Stimulated activated naive B cell treated with anti-CD40 and anti-IgM and Interleukin-4, amounts not matched to agents 10 μg/mL and 1 μg/mL and 100 μg/mL, for 72 hours (primary cell): Measurements from ENCODE around the gene RFX2.
"Not testable (repeated sequence)": the region's sequence is repeated elsewhere in the genome, so short reads cannot be mapped to it uniquely, and the experiment has no call there.

Source experiments
- ATAC-seq, 2 donors: fragments of 150-1000 bp; cut with Tn5 transposase; replicated peaks; 2 replicates each; pipeline ENCODE4 v1.10.0; 2021; ENCODE audit warnings: moderate library complexity in 1 of 2
- DNase-seq: peaks from one replicate; pipeline ENCODE4 v3.0.0; 2021
- H3K27ac Mint-ChIP-seq: one replicate; pipeline ENCODE4 v1.8.0; 2022; ENCODE audit warnings: mild to moderate bottlenecking, mixed read lengths
- H3K27me3 Mint-ChIP-seq, 2 donors: one replicate each; pipeline ENCODE4 v1.8.0; 2022; ENCODE audit warnings: mixed read lengths in 2 of 2
- H3K36me3 Mint-ChIP-seq, 2 donors: one replicate each; pipeline ENCODE4 v1.8.0; 2022; ENCODE audit warnings: mixed read lengths in 2 of 2, mild to moderate bottlenecking in 1 of 2
- H3K4me1 Mint-ChIP-seq, 2 donors: one replicate each; pipeline ENCODE4 v1.8.0; 2022; ENCODE audit warnings: mixed read lengths in 2 of 2, mild to moderate bottlenecking in 1 of 2
- H3K4me3 Mint-ChIP-seq, 2 donors: one replicate each; pipeline ENCODE4 v1.8.0; 2022; ENCODE audit warnings: mild to moderate bottlenecking in 2 of 2, mixed read lengths in 2 of 2, moderate library complexity in 1 of 2
- H3K9me3 Mint-ChIP-seq, 2 donors: one replicate each; pipeline ENCODE4 v1.8.0; 2022; ENCODE audit warnings: mixed read lengths in 2 of 2, mild to moderate bottlenecking in 1 of 2

The RFX2 gene

GRCh38 chr19:6006070-6006446, 104.2 kb downstream of the RFX2 start:
- not testable (repeated sequence) for H3K36me3 Mint-ChIP-seq, H3K9me3 Mint-ChIP-seq, H3K27me3 Mint-ChIP-seq, H3K4me1 Mint-ChIP-seq, H3K27ac Mint-ChIP-seq, DNase-seq, H3K4me3 Mint-ChIP-seq, ATAC-seq

- no peak for ATAC-seq
- H3K9me3 Mint-ChIP-seq, result peaks cover 1 to 4% of the 10 kb centered on the region in 2 donors
Observed at GRCh38 chr19:6005321-6006069, 104.8 kb downstream of the RFX2 start.

DNA sequence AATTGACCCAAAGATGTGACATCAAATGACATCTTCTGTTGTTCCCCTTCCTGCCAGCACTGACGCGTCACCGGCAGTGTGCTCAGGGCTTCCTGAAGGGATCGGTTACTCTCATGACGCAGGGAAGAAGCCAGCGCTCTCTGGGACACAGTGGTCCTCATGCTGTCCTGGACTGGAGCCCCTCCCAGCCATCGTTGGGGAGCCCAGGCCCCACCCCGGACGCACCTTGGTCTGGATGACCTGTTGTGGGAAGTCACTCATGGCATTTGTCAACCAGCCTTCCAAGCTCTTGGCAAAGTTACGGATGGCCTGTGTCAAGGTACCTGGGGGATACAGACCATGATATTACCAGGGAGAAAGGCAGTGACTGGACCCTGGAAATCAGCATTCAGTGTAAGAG, 106.3 kb downstream of the RFX2 start:
- H3K4me3 Mint-ChIP-seq, result no peak overlapping the region
- H3K36me3 Mint-ChIP-seq, result peaks cover 6 to 16% of the 10 kb centered on the region in 2 donors
- no peaks in the 10 kb centered on the region for H3K4me1 Mint-ChIP-seq
- H3K9me3 Mint-ChIP-seq, result peaks cover 6 to 8% of the 10 kb centered on the region in 2 donors
- H3K27ac Mint-ChIP-seq, result no peak overlapping the region
- DNase-seq (no peak), ATAC-seq (no peak)
- H3K27me3 Mint-ChIP-seq, result no peaks in the 10 kb centered on the region

More at GRCh38 chr19:6005321-6006069, 104.8 kb downstream of the RFX2 start:
- Mint-ChIP-seq H3K27me3 (no peaks in the 10 kb centered on the region), H3K36me3 (peaks cover 2 to 9% of the 10 kb centered on the region in 2 donors), H3K4me3 (no peak overlapping the region), H3K4me1 (no peaks in the 10 kb centered on the region), H3K27ac (no peak overlapping the region)
- DNase-seq, result no peak

- Mint-ChIP-seq H3K27ac (no peak overlapping the region), H3K4me3 (no peak overlapping the region), H3K4me1 (no peaks in the 10 kb centered on the region), H3K36me3 (peaks cover 5 to 16% of the 10 kb centered on the region in 2 donors), H3K9me3 (peaks cover 6 to 8% of the 10 kb centered on the region in 2 donors), H3K27me3 (no peaks in the 10 kb centered on the region)
- ATAC-seq, result no peak
- no peak for DNase-seq
Observed at GRCh38 chr19:6002591-6002990, 107.7 kb downstream of the RFX2 start.

GRCh38 chr19:6000228-6000847, 110.0 kb downstream of the RFX2 start:
- Mint-ChIP-seq H3K27ac (no peak overlapping the region), H3K4me3 (no peak overlapping the region), H3K27me3 (no peaks in the 10 kb centered on the region), H3K9me3 (peaks cover 6 to 8% of the 10 kb centered on the region in 2 donors), H3K36me3 (peaks cover 4 to 16% of the 10 kb centered on the region in 2 donors), H3K4me1 (no peaks in the 10 kb centered on the region)
- DNase-seq (no peak), ATAC-seq (no peak)

GRCh38 chr19:5999693-6000092, 110.6 kb downstream of the RFX2 start:
- no peak for ATAC-seq
- H3K27me3 Mint-ChIP-seq, result no peaks in the 10 kb centered on the region
- H3K36me3 Mint-ChIP-seq, result peaks cover 4 to 16% of the 10 kb centered on the region in 2 donors
- no peaks in the 10 kb centered on the region for H3K4me1 Mint-ChIP-seq
- H3K4me3 Mint-ChIP-seq, result no peak overlapping the region
- peaks cover 6 to 8% of the 10 kb centered on the region in 2 donors for H3K9me3 Mint-ChIP-seq
- H3K27ac Mint-ChIP-seq, result no peak overlapping the region
- no peak for DNase-seq

DNA sequence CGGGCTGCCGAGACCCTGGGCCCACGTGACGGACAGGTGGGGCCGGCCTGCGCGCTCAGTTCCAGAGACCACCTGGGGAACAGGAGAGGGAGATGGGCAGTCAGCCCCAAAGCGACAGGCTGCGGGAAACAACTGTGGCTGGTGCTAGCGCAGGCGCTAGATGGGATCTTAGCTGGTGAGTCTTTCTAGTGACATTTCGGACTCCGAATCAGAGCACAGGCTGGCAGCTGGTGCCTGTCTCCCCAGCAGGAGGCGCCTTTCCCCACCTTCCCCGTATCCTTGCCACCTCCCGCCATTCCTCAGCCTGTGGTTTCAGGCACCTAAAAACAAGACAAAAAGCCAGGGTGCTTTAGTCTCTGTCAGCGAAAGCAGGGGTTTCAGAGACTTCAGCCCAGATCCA, 112.9 kb downstream of the RFX2 start:
- Mint-ChIP-seq H3K36me3 (peaks cover 4 to 16% of the 10 kb centered on the region in 2 donors), H3K27ac (no peak overlapping the region), H3K9me3 (peaks cover 6 to 8% of the 10 kb centered on the region in 2 donors), H3K27me3 (no peaks in the 10 kb centered on the region), H3K4me1 (peaks cover 0 to 2% of the 10 kb centered on the region in 2 donors), H3K4me3 (no peak overlapping the region)
- ATAC-seq (no peak), DNase-seq (no peak)

- peaks cover 6 to 8% of the 10 kb centered on the region in 2 donors for H3K9me3 Mint-ChIP-seq
- no peaks in the 10 kb centered on the region for H3K27me3 Mint-ChIP-seq
- H3K36me3 Mint-ChIP-seq, result peaks cover 4 to 13% of the 10 kb centered on the region in 2 donors
- no peak overlapping the region for H3K27ac Mint-ChIP-seq
- DNase-seq, result no peak
- H3K4me1 Mint-ChIP-seq, result peaks cover 0 to 2% of the 10 kb centered on the region in 2 donors
- no peak for ATAC-seq
- H3K4me3 Mint-ChIP-seq, result no peak overlapping the region
Observed at GRCh38 chr19:5996623-5997320, 113.5 kb downstream of the RFX2 start.

DNA sequence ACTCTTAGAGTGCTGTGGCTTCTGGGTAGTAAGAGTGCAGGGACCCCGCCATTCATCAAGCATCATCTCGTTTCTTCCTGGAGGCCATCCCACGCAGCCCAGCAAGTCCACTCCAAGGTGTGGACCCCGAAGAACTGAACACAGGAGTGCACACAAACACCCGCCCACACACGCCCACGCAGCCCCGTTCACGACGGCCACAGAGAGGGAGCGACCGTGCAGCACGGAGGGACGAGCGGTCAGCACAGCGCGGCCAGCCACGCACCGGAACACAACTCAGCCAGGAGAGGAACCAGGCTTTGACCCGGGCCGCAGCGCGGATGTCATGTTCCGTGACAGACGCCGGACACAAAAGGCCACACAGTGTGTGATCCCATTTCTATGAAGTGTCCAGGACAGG, 114.2 kb downstream of the RFX2 start:
- Mint-ChIP-seq H3K36me3 (peaks cover 4 to 12% of the 10 kb centered on the region in 2 donors), H3K27ac (no peak overlapping the region), H3K27me3 (no peaks in the 10 kb centered on the region), H3K4me1 (peaks cover 0 to 3% of the 10 kb centered on the region in 2 donors), H3K9me3 (peaks cover 7% of the 10 kb centered on the region in 2 donors), H3K4me3 (no peak overlapping the region)
- DNase-seq (no peak), ATAC-seq (no peak)

DNA sequence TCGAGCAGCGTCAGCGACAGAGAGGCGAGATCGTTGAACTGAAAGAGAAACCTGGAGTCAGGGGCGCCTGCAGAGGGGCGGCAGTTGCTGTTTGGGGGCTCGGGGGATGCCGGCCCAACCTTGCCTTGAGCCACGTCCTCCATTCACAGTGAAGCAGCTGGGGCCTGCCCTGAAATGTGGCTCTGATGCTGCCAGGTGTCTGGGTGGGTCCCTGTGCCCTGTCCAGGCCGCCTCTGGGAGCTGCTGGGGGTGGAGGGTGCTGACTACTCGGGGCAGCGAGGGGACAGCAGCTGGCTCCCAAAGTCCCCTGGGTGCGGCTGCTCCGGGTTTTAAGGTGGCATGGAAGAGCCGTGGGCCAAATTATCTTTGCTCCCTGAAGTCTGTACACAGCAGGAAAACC, 114.7 kb downstream of the RFX2 start:
- H3K27ac Mint-ChIP-seq, result no peak overlapping the region
- peaks cover 5 to 7% of the 10 kb centered on the region in 2 donors for H3K9me3 Mint-ChIP-seq
- H3K36me3 Mint-ChIP-seq, result peaks cover 4 to 8% of the 10 kb centered on the region in 2 donors
- DNase-seq, result no peak
- no peak overlapping the region for H3K4me3 Mint-ChIP-seq
- ATAC-seq, result no peak
- H3K27me3 Mint-ChIP-seq, result no peaks in the 10 kb centered on the region
- H3K4me1 Mint-ChIP-seq, result peaks cover 0 to 3% of the 10 kb centered on the region in 2 donors

GRCh38 chr19:5994405-5995165, 115.7 kb downstream of the RFX2 start:
- Mint-ChIP-seq H3K4me3 (no peak overlapping the region), H3K27ac (no peak overlapping the region), H3K9me3 (peaks cover 3 to 6% of the 10 kb centered on the region in 2 donors), H3K36me3 (peaks cover 3% of the 10 kb centered on the region in 2 donors), H3K4me1 (peaks cover 0 to 3% of the 10 kb centered on the region in 2 donors), H3K27me3 (peaks cover 0 to 4% of the 10 kb centered on the region in 2 donors)
- ATAC-seq (no peak), DNase-seq (no peak)

GRCh38 chr19:5993648-5994358, 116.5 kb downstream of the RFX2 start:
- Mint-ChIP-seq H3K27me3 (peaks cover 0 to 5% of the 10 kb centered on the region in 2 donors), H3K36me3 (no peaks in the 10 kb centered on the region), H3K4me3 (no peak overlapping the region), H3K4me1 (peaks cover under 1 to 3% of the 10 kb centered on the region in 2 donors), H3K27ac (no peak overlapping the region), H3K9me3 (peaks cover 0 to 3% of the 10 kb centered on the region in 2 donors)
- ATAC-seq (no peak), DNase-seq (no peak)

DNA sequence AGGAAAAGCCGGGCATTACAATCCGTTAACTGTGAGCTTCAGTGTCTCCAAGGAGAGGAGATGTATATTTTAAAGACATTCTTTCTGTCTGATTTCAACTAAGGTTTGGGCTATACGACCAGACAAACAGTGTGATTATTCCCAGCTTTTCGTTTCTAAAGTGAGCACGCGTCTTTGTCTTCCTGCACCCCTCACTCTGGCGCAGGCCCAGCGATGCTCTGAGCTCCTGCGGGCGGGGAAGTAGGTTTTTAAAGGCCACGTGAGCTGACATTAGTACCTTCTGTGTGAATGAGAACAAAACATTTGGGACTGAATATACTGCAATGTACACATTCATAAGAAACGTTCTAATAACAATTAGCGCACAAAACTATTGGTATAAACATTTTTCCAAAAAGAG, 117.1 kb downstream of the RFX2 start:
- peaks cover 4 to 6% of the 10 kb centered on the region in 2 donors for H3K4me1 Mint-ChIP-seq
- H3K4me3 Mint-ChIP-seq, result no peak overlapping the region
- DNase-seq, result no peak
- no peak overlapping the region for H3K27ac Mint-ChIP-seq
- H3K27me3 Mint-ChIP-seq, result peaks cover 0 to 9% of the 10 kb centered on the region in 2 donors
- ATAC-seq, result no peak
- peaks cover 0 to 3% of the 10 kb centered on the region in 2 donors for H3K9me3 Mint-ChIP-seq
- no peaks in the 10 kb centered on the region for H3K36me3 Mint-ChIP-seq
